ENCODE results near the gene RCN1. TPM values are rescaled to one million over a fixed set of nuclear protein-coding genes. Genes with fewer than 3 reads are reported as not detected.
"Not testable (repeated sequence)": the region's sequence is repeated elsewhere in the genome, so short reads cannot be mapped to it uniquely, and the experiment has no call there.

Gene RCN1
- total RNA-seq, 2 experiments from 2014 or later = 26.2 to 27.7 TPM

DNA sequence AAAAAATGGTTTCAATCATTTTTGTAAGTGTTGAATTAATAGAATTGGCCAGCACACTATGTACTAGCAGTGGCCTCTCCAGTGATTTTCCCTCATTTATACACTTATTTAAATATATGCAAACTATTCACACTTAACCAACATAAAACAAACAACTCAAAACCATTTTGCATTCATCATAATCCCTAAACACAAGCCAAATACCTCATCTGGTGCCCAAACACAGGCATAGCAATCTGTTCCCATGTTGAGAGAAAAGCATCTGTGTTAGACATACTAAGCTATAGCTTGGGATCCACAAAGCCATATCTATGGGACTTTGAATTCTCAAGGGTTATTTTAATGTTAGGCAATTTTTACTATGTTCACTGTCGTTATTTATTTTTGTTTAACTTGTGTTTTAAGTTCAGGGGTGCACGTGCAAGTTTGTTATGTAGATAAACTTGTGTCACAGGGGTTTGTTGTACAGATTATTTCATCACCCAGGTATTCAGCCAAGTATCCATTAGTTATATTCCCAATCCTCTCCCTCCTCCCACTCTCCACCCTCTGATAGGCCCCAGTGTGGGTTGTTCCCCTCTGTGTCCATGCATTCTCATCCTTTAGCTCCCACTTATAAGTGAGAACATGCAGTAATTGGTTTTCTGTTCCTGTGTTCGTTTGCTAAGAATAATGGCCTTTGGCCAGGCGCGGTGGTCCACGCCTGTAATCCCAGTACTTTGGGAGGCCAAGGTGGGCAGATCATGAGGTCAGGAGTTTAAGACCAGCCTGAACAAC lies 31.0 kb upstream of the RCN1 start:
- DNase-seq (no peak), ATAC-seq (no peak)
- CTCF ChIA-PET = interaction anchor here (1.0 kb wide), 1 partner anchor 15 kb away, joined by 3 read pairs; no protein-coding TSS in a partner anchor
- H3K36me3 Mint-ChIP-seq (ENCODE audit: low read depth) = no peaks in the 10 kb centered on the region
- H3K27me3 Mint-ChIP-seq = peaks cover 18% of the 10 kb centered on the region
- H3K4me1 Mint-ChIP-seq (ENCODE audit: low read depth) = no peaks in the 10 kb centered on the region
- H3K27ac Mint-ChIP-seq = no peak overlapping the region
- POLR2A ChIA-PET = no interaction called here
- H3K9me3 Mint-ChIP-seq = no peaks in the 10 kb centered on the region
- intact Hi-C loops (cut with micrococcal nuclease) = no loop called here
- H3K4me3 Mint-ChIP-seq = no peak overlapping the region
- TF ChIP-seq, protein P1, sequence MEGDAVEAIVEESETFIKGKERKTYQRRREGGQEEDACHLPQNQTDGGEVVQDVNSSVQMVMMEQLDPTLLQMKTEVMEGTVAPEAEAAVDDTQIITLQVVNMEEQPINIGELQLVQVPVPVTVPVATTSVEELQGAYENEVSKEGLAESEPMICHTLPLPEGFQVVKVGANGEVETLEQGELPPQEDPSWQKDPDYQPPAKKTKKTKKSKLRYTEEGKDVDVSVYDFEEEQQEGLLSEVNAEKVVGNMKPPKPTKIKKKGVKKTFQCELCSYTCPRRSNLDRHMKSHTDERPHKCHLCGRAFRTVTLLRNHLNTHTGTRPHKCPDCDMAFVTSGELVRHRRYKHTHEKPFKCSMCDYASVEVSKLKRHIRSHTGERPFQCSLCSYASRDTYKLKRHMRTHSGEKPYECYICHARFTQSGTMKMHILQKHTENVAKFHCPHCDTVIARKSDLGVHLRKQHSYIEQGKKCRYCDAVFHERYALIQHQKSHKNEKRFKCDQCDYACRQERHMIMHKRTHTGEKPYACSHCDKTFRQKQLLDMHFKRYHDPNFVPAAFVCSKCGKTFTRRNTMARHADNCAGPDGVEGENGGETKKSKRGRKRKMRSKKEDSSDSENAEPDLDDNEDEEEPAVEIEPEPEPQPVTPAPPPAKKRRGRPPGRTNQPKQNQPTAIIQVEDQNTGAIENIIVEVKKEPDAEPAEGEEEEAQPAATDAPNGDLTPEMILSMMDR (IDR thresholded peaks at IDR 0.05) = no peak

DNA sequence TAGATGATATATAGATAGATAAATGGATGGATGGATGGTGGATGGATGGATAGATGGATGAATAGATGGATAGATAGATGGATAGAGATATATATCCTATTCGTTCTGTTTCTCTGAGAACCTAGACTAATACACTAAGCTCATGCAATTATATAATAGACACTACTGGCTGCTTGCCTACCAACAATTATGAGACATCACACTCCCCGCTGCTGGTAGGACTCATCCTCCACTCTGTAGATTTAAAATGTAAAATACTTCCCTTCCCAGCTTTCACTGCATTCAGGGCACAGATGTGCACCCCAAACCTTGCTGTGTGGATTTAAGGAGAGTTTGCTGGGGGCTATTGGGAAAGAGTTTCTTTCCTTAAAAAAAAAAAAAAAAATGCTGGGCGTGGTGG lies 28.3 kb upstream of the RCN1 start:
- ChIA-PET POLR2A (no interaction called here), CTCF (interaction anchor here (0.7 to 0.9 kb wide), 2 partner anchors 11 to 113 kb away, joined by 3 to 4 read pairs; no protein-coding TSS in a partner anchor)
- Mint-ChIP-seq H3K4me3 (no peak overlapping the region), H3K9me3 (no peaks in the 10 kb centered on the region), H3K36me3 (ENCODE audit: low read depth) (no peaks in the 10 kb centered on the region), H3K4me1 (ENCODE audit: low read depth) (no peaks in the 10 kb centered on the region), H3K27ac (no peak overlapping the region), H3K27me3 (peaks cover 22% of the 10 kb centered on the region)
- ATAC-seq (no peak), DNase-seq (no peak)
- intact Hi-C loops (cut with micrococcal nuclease) = no loop called here
- TF ChIP-seq, protein P1 (IDR thresholded peaks at IDR 0.05) = no peak

DNA sequence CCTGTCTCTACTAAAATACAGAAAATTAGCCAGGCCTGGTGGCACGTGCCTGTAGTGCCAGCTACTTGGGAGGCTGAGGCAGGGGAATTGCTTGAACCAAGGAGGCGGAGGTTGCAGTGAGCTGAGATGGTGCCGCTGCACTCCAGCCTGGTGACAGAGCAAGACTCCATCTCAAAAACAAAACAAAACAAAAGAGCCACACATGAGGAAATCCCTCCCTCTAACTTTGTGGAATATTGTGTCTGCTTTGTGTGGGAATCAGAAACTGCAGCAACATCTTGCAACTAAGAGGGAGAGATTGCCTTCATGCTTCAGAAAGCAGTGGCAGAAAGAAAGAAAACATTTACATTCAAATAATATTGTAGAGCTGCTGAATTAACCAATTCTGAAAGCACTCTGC lies 27.8 kb upstream of the RCN1 start:
- CTCF ChIA-PET = interaction anchor here (0.7 to 1.8 kb wide), 3 partner anchors 11 to 113 kb away, joined by 3 to 5 read pairs (median 4); no protein-coding TSS in a partner anchor
- H3K9me3 Mint-ChIP-seq; ATAC-seq; intact Hi-C loops (cut with micrococcal nuclease); H3K4me3 Mint-ChIP-seq; DNase-seq; H3K27ac Mint-ChIP-seq; H3K36me3 Mint-ChIP-seq (ENCODE audit: low read depth); POLR2A ChIA-PET; H3K4me1 Mint-ChIP-seq (ENCODE audit: low read depth): not testable (repeated sequence)
- H3K27me3 Mint-ChIP-seq = peaks cover 22% of the 10 kb centered on the region

DNA sequence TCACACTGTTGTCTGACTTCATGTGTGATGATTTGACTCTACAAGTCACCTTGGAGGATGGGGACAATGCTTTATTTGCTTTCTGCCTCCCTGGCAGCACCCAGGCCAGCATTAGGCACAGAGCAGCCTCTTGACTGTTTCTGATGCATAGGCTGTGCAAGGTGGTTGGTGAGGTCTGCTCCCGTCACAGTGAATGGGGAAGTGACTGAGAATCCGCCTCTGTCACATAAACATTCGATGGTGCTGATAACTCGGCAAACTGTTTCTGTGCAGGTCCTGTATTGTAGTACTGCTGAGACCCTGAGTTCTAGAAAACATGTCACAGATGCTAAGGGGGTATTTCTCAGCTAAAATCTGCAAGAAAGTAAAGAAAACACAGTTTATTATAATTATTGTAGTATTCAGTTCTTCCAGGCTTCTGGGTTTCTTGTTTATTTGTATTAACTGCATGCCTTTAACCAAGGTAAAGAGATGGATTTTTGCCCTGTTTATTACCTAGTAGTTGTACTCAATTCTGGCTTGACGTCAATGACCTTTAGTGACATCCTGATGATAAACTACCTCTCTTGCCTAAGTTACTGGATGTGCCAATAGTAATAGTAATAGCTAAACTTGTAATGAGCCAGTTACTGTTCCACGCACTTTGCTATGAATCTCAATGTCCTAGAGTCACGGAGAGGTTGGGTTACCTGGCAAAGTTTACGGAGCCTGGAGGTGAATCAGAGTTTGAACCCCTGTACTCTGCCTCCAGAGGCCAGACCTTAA lies 24.8 kb upstream of the RCN1 start:
- intact Hi-C loops (cut with micrococcal nuclease) = no loop called here
- ChIA-PET POLR2A (no interaction called here), CTCF (interaction anchor here (1.0 kb wide), 1 partner anchor 14 kb away, joined by 5 read pairs; no protein-coding TSS in a partner anchor)
- H3K4me1 Mint-ChIP-seq (ENCODE audit: low read depth) = no peaks in the 10 kb centered on the region
- peaks cover 19% of the 10 kb centered on the region for H3K27me3 Mint-ChIP-seq
- H3K36me3 Mint-ChIP-seq (ENCODE audit: low read depth) = no peaks in the 10 kb centered on the region
- DNase-seq = no peak
- TF ChIP-seq, protein P1 (IDR thresholded peaks at IDR 0.05) = no peak
- no peak overlapping the region for H3K4me3 Mint-ChIP-seq
- ATAC-seq = no peak
- no peaks in the 10 kb centered on the region for H3K9me3 Mint-ChIP-seq
- H3K27ac Mint-ChIP-seq = no peak overlapping the region

DNA sequence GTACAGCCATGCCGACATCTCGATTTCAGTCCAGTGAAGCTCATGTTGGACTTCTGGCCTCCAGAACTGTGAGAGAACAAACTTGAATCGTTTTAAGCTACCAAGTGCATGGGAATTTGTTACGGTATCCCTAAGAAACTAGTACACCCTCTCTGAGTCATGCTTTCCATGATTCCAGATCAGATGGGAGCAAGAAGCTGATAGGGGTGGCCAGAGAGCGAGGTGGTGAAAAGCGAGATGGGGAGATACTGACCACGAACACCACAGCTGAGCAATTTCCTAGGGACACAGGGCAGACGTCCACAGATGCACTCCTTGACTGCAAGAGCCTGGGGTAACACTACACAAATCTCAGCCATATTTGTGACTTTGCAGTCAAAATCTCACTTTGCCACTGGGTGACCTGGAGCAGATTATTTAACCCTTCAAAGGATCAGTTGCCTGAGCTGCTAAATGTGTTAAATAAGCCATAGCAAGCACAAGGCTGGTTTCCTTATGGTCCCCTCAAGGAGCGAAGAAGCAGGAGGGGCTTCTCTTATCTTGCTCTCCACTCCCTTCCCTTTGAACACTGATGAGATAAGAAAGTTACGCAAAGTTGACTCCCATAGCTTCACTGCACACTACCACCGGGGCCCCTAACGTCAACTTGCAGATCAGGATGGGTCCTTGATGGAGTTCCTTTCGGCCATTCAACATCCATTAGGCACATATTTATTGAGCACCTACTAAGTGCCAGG lies 22.6 kb upstream of the RCN1 start:
- Mint-ChIP-seq H3K4me3 (no peak overlapping the region), H3K36me3 (ENCODE audit: low read depth) (no peaks in the 10 kb centered on the region), H3K27ac (no peak overlapping the region), H3K4me1 (ENCODE audit: low read depth) (no peaks in the 10 kb centered on the region), H3K27me3 (peaks cover 18% of the 10 kb centered on the region), H3K9me3 (no peaks in the 10 kb centered on the region)
- no peak for ATAC-seq
- POLR2A ChIA-PET = no interaction called here
- TF ChIP-seq, protein P1 (IDR thresholded peaks at IDR 0.05) = no peak
- intact Hi-C loops (cut with micrococcal nuclease) = no loop called here
- DNase-seq = no peak
- CTCF ChIA-PET = interaction anchor here (1.3 kb wide), 1 partner anchor 16 kb away, joined by 4 read pairs; no protein-coding TSS in a partner anchor

Measured in activated CD8-positive, alpha-beta T cell treated with anti-CD3 and anti-CD28 coated beads for 36 hours (primary cell).